ENCODE data around the gene GPC1.

Gene GPC1

GRCh38 chr2:240466579-240467148, 31.2 kb downstream of the GPC1 start:
- ChIA-PET CTCF (no interaction called here), POLR2A (no interaction called here)
- 0 out of 2 replicates have a peak, but pooled peaks have one; percentile 15 for TF ChIP-seq GLIS2 (tag by site-specific recombination; IDR thresholded peaks at IDR 0.05)
- no peak for TF ChIP-seq KLF10 (tag by site-specific recombination; IDR thresholded peaks at IDR 0.05)
- no peak for TF ChIP-seq ZNF521 (tag by site-specific recombination; IDR thresholded peaks at IDR 0.05)
- H3K4me1 ChIP-seq (ENCODE audit: control insufficient read depth, insufficient read depth, low read length), result no peaks in the 10 kb centered on the region
- no peak overlapping the region for H3K4me3 ChIP-seq (ENCODE audit: low read depth, low read length)
- peaks cover 0 to 30% of the 10 kb centered on the region in 2 experiments; a peak in 1 of 3 replicates for H3K36me3 ChIP-seq (ENCODE audit: control insufficient read depth in 2 of 2, insufficient read depth in 1 of 2, low read length in 2 of 2)
- no peak overlapping the region for H3K27ac ChIP-seq (ENCODE audit: extremely low read depth, low read depth, low read length)
- H3K9me3 ChIP-seq (ENCODE audit: control insufficient read depth, insufficient read depth, low read depth, low read length), result no peaks in the 10 kb centered on the region

GRCh38 chr2:240467149-240467642, 31.7 kb downstream of the GPC1 start:
- CTCF ChIA-PET, result no interaction called here
- TF ChIP-seq ZNF19 (tag by site-specific recombination; IDR thresholded peaks at IDR 0.05; ENCODE audit: low read depth), result no peak
- TF ChIP-seq SCRT1 (tag by site-specific recombination; IDR thresholded peaks at IDR 0.05; ENCODE audit: borderline replicate concordance), result no peak
- no peak for TF ChIP-seq PRDM1 (tag by site-specific recombination; IDR thresholded peaks at IDR 0.05)
- TF ChIP-seq PRDM6 (tag by site-specific recombination; IDR thresholded peaks at IDR 0.05), result no peak
- no peak for TF ChIP-seq ZNF510 (tag by site-specific recombination; IDR thresholded peaks at IDR 0.05; ENCODE audit: insufficient replicate concordance)
- TF ChIP-seq PRDM4 (tag by site-specific recombination; IDR thresholded peaks at IDR 0.05), result no peak
- no peak for TF ChIP-seq ZEB2 (tag by site-specific recombination; IDR thresholded peaks at IDR 0.05)
- no peak for TF ChIP-seq ZNF585B (tag by site-specific recombination; IDR thresholded peaks at IDR 0.05)
- TF ChIP-seq ZNF843 (tag by site-specific recombination; IDR thresholded peaks at IDR 0.05), result no peak
- TF ChIP-seq ZNF645 (tag by site-specific recombination; IDR thresholded peaks at IDR 0.05), result no peak
- no peak for TF ChIP-seq ZNF416 (tag by site-specific recombination; IDR thresholded peaks at IDR 0.05)
- no peak for TF ChIP-seq ZNF211 (tag by site-specific recombination; IDR thresholded peaks at IDR 0.05; ENCODE audit: low read depth)
- TF ChIP-seq ZNF335 (tag by site-specific recombination; conservative IDR thresholded peaks at IDR 0.05), result no peak
- TF ChIP-seq YY1 (tag by site-specific recombination; IDR thresholded peaks at IDR 0.05), result no peak

More at GRCh38 chr2:240467149-240467642, 31.7 kb downstream of the GPC1 start:
- no peak overlapping the region for H3K4me3 ChIP-seq (ENCODE audit: low read depth, low read length)
- no peaks in the 10 kb centered on the region for H3K9me3 ChIP-seq (ENCODE audit: control insufficient read depth, insufficient read depth, low read depth, low read length)
- no peaks in the 10 kb centered on the region for H3K4me1 ChIP-seq (ENCODE audit: control insufficient read depth, insufficient read depth, low read length)
- H3K27ac ChIP-seq (ENCODE audit: extremely low read depth, low read depth, low read length), result no peak overlapping the region
- peaks cover 0 to 30% of the 10 kb centered on the region in 2 experiments; a peak in 1 of 3 replicates for H3K36me3 ChIP-seq (ENCODE audit: control insufficient read depth in 2 of 2, insufficient read depth in 1 of 2, low read length in 2 of 2)
- POLR2A ChIA-PET, result no interaction called here

Data from HEK293 (cell line).